Neural cell (in vitro differentiated cells): Measurements from ENCODE around the gene TMEM272.

Experiments used
- EP300 ChIP-seq: fragments of 450-650 bp; conservative IDR thresholded peaks from 2 replicates; pipeline ENCODE4 v1.6.1; 2014; ENCODE audit warnings: antibody characterized with exemption, mild to moderate bottlenecking, moderate library complexity; ENCODE audit not compliant: poor library complexity, severe bottlenecking
- EZH2 ChIP-seq: fragments of 200-600, 300-800 bp; shearing (Covaris generic), sonication (generic); IDR thresholded peaks from 2 replicates; pipeline ENCODE4 v1.6.1; 2014; ENCODE audit warnings: antibody characterized with exemption, low read length, borderline replicate concordance, mild to moderate bottlenecking; ENCODE audit not compliant: insufficient read depth, poor library complexity, severe bottlenecking
- RAD21 ChIP-seq: fragments of 450-650 bp; conservative IDR thresholded peaks from 2 replicates; pipeline ENCODE4 v1.6.1; 2014; ENCODE audit warnings: antibody characterized with exemption, mild to moderate bottlenecking, moderate library complexity
- TAF1 ChIP-seq: IDR thresholded peaks from 2 replicates; pipeline ENCODE4 v1.6.1; 2012; ENCODE audit warnings: low read depth
- TF ChIP-seq, protein P1 (sequence below): fragments of 450-650 bp; IDR thresholded peaks from 2 replicates; pipeline ENCODE4 v1.5.1; 2014; ENCODE audit warnings: antibody characterized with exemption, mild to moderate bottlenecking, moderate library complexity; ENCODE audit not compliant: poor library complexity, severe bottlenecking

DNA sequence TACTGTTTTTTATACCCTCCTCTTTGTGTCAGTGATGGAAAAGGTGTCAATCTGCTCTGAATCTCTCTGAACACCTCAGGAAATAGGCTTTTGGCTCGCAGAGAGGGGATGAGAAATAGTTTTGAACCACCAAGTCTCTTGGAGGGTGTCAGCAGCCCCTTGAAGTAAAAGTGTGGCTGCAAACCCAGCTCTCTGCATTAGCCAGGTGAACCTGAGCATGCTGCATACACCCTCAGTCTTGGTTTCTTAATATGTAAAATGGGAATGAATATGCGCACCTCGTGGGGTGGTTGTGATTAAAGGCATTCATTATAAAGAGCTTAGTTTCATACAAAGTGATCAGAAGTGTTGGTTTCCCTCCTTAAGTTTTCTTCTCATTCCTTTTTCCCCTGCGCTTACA is 39.7 kb downstream of the TMEM272 start:
- TF ChIP-seq TAF1 (no peak), EP300 (no peak), EZH2 (no peak), RAD21 (no peak)
- TF ChIP-seq, protein P1, sequence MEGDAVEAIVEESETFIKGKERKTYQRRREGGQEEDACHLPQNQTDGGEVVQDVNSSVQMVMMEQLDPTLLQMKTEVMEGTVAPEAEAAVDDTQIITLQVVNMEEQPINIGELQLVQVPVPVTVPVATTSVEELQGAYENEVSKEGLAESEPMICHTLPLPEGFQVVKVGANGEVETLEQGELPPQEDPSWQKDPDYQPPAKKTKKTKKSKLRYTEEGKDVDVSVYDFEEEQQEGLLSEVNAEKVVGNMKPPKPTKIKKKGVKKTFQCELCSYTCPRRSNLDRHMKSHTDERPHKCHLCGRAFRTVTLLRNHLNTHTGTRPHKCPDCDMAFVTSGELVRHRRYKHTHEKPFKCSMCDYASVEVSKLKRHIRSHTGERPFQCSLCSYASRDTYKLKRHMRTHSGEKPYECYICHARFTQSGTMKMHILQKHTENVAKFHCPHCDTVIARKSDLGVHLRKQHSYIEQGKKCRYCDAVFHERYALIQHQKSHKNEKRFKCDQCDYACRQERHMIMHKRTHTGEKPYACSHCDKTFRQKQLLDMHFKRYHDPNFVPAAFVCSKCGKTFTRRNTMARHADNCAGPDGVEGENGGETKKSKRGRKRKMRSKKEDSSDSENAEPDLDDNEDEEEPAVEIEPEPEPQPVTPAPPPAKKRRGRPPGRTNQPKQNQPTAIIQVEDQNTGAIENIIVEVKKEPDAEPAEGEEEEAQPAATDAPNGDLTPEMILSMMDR, result no peak
